GM19035 (cell line): ENCODE results near the gene DUSP22.

Source experiments
- ATAC-seq: cut with Tn5 transposase; IDR thresholded peaks from one replicate; pipeline ENCODE4 v1.9.1; 2021; ENCODE audit not compliant: unreplicated experiment

Gene DUSP22

GRCh38 chr6:349491-349921, 57.2 kb downstream of the DUSP22 start:
- no peak for ATAC-seq

DNA sequence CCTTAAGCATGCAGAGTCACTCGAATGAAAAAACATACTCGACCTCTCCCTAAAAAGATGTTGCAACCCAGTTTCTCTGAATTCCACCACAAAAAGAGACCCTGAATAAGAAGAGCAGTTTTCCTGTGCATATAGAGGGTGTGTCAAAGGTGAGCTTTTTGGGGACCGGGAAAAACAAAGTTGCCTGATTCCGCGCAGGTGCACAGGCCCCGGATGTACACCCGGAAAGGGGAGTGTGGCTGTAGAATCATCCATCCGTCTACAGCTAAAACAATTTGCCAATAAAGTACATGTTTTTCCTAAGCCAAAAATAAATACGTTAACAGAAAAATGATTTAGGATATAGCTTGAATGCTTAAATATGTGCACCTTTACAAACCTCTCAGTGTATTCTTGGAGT, 58.1 kb downstream of the DUSP22 start:
- no peak for ATAC-seq

GRCh38 chr6:351011-351866, 59.0 kb downstream of the DUSP22 start:
- ATAC-seq = no peak

- ATAC-seq = no peak
Observed at GRCh38 chr6:351867-352289, 59.6 kb downstream of the DUSP22 start.

DNA sequence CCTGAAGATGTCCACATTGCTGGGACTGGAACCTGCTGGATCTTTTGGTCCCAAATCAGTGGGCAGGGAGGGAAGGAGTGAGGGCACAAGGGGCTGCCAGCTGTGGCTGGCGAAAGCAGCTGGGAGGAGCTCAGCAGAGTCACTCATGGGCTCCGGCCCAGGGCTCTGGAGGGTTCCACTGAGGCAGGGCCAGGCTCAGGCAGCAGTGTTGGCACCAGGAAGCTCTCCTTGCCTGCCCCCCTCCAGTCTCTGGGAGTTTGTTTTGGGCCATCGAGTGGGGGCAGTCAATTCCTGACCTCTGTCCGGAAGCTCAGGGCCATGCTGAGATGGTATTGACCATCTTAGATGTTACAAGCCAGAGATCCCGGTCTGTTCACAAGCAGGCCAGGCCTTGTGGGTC, 60.2 kb downstream of the DUSP22 start:
- no peak for ATAC-seq

- ATAC-seq = no peak
Observed at GRCh38 chr6:352896-353470, 60.7 kb downstream of the DUSP22 start.

- no peak for ATAC-seq
Observed at GRCh38 chr6:353642-354614, 61.6 kb downstream of the DUSP22 start.

DNA sequence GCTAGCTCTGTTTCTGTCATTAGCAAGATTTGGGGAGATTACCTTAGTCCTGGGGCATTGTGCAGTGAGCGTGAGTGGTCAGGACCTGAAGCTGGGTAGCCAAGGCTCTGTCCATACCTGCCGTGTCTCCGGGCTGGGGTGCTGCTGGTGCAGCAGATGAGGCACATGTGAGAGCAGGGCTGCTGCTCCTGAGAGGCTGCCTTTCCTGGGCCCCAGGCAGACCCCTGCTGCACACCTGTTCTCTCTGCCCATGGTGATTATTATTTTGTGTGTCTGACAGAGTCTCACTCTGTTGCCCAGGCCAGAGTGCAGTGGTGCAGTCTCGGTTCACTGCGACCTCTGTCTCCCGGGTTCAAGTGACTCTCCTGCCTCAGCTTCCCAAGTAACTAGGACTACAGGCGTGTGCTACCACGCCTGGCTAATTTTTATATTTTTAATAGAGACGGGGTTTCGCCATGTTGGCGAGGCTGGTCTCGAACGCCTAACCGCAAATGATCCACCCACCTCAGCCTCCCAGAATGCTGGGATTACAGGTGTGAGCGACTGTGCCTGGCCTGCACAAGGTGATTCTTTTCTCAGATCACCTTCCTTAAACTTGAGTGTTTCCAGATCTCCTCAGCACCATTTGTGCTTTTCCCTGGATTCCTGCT, 62.5 kb downstream of the DUSP22 start:
- no peak for ATAC-seq

DNA sequence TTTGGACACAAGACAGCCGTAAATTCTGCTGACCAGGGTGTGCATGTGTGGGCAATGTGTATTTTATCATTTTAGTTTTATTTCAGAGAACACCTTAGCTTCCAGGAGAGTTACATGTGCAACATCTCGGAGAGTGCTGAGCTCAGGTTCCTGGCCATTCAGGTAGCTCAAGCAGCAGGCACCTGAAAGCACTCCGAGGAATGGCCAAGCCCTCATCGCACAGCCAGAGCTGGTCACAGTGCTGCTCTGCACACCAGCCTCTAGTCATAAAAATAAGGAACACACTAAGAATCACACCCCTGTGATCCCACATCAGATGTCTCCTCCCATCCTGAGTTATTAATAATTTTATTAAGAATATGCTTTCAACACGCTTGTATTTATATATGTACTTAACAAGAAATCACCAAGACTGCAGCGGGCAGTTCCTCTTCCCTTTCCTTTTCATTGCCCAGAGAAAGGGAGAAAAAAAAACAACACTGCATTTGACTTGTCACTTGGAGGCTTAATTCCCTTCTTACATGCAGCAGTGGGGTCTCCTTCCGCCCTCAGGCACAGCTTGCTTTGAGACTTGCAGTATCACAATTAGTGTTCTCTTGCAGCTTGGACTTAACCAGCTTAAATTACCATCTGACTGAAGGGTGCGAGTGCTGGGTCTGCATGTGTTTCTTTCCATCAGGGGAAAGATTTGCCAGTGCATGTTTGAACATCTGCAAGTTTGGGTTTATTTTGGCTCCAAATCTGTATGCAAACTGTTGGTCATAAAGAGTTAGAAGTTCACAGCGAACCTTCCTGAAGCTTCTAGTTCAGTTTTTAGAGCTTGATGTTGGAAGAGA, 63.3 kb downstream of the DUSP22 start:
- no peak for ATAC-seq

GRCh38 chr6:356828-357251, 64.6 kb downstream of the DUSP22 start:
- ATAC-seq = peak; percentile 50

GRCh38 chr6:357261-357790, 65.0 kb downstream of the DUSP22 start:
- no peak for ATAC-seq

DNA sequence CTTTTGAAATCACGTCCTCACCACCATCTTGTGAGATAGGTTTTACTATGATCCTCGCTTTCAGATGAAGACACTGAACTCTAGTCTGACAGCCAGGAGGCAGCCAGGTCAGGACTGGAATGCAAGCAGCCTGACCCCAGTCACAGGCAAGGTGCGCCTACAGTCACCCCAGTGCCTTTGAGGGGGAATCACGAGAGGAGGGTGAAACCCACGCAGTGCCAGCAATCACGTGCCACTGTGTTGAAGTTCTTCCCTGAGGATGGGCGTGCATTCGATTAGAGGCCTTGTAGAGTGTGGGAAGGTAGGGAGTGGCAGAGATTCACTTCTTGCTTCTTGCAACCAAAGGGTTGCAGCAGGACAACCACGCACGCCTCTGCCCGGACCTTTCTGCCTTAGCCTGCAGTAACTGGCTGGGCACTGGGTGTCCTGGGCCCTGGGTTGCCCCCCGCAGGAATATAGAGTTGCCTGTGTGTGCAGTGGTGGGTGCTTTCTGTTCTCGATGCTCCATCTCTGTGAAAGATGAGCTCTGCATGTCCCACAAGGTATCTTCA, 65.6 kb downstream of the DUSP22 start:
- no peak for ATAC-seq

DNA sequence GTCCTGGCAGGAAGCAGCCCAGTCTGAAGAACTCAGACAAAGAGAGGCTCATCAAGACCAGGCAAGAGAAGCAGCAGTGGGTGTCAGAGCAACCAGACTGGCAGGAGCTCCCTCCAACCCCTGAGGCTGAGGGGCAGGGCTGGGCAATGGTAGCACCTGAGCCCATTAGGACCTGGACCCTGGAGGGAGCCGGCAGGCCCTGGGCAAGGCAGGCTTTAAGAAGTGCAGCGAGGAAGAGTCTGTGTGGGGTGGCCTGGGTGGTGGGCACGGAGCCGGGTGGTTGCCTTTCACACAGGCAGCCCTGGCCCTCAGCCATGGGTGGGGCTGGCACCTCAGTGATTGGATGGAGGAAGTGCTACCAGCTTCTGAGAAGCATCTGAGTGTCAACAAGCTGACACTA, 66.1 kb downstream of the DUSP22 start:
- no peak for ATAC-seq

- ATAC-seq = no peak
Observed at GRCh38 chr6:358847-359246, 66.6 kb downstream of the DUSP22 start.

DNA sequence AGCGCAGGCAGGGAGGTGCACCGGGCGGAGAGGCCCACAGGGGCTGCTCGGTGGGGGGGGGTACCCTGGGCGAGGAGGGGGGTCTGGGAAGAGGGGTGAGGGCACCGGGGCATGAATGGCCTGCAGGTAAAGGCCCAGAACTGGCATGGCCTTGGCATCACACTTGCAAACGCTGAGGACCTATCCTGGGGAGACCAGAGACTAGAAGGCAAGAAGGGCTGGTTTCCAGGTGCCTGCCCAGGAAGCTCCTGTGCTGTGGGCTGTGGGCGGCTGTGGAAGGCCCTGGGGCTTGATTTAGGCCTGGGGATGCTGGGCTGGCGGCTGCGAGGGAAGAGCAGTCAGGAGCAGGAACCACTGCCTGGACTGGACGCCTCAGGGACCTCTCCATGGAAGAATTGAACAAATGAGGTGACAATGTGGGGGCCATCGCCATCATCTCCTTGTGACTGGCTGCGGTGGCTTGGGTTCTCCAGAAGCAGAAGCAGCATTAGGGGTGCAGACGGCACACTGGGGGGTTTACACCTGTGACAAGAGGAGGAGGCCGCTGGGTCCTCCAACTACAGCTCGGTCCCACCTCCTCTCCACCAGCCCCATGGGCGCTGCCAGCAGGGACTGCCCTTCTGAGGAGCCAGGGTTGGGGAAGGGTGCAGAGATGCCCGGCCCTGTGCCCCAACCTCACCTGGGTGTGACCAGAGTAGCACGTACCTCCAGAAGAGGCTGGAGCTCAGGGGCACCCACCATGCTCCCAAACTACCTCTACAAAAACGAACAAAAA, 67.2 kb downstream of the DUSP22 start:
- ATAC-seq = no peak

DNA sequence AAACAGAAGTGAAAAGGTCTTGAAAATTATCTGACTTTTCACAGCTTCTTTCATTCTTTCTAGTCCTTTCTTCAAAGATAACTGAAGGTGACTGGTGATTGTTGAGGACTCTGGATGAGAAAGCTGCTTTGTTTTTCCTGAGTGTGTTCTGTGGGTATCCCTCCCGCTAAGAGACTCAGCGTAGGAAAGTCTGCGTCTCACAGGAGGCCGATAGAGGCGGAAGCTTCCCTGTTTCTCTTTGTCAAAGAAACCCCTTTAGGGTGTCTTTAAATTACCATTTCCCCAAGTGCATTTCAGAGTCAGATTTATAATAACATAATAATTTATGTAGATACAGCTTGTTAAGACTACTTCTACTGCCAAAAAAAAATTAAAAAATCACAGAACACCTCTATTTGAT, 68.1 kb downstream of the DUSP22 start:
- ATAC-seq = no peak

- no peak for ATAC-seq
Observed at GRCh38 chr6:360764-361373, 68.6 kb downstream of the DUSP22 start.

- no peak for ATAC-seq
Observed at GRCh38 chr6:361411-362132, 69.3 kb downstream of the DUSP22 start.
